NCI-H1105 (cell line): ENCODE data around the gene CAMSAP1.

Experiments
- DNase-seq: peaks from one replicate; lab custom pipeline; 2025; lab: John Stamatoyannopoulos, UW

CAMSAP1 gene

DNA sequence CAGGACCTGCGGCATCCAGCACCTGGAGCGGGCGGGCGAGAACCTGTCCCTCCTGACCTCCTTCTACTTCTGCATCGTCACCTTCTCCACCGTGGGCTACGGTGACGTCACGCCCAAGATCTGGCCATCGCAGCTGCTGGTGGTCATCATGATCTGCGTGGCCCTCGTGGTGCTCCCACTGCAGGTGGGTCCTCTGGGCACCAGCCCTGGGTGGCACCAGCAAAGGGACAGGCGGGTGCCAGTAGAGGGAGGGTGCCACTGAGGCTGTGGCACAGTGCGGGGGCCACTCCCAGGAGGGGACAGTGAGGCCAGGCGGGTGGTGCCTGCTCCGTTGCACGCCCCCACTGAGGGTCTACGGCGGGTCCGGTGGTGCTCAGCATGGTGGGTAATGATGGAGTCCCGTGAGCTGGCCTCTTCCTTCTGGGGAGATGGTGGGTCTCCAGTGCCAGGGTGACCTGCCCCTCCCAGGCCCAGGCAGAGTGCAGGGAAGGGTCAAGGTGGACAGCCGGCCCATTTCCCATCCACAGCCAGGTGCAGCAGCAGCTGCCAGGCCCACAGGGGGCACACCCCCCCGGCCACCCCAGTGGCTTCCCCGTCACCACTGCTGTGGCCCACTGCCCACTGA lies 147.6 kb downstream of the CAMSAP1 start:
- no peak for DNase-seq

DNA sequence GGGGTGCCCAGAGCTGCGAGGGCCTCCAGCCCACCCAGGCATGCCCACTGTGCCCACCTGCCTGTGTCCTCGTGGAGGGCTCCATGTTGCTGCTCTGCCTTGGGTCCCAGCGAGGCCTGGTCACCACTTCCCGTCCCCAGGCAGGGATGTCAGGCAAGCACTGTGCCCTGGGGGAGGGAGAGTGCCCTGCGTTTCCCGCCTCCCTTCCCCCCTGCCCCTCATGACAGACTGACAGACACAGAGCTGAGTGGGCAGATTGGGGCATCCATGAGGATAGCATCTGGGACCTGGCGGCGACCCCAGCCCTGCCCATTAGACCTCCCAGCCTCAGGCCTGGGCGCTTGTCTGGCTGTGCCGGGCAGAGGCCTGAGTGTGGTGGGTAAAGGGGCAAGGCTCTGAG lies 148.5 kb downstream of the CAMSAP1 start:
- DNase-seq, result no peak
